HepG2 (cell line): ENCODE results near the gene LRRC45. TPM values are rescaled to one million over a fixed set of nuclear protein-coding genes. Genes with fewer than 3 reads are reported as not detected.

Source experiments
- ADNP ChIP-seq: sonication (generic); formaldehyde crosslinking; IDR thresholded peaks from 2 replicates; pipeline ENCODE4 v1.4.0; 2020; ENCODE audit warnings: missing genetic modification reagents
- BRD4 ChIP-seq: sonication (generic); formaldehyde crosslinking; IDR thresholded peaks from 2 replicates; pipeline ENCODE4 v1.4.0; 2020; ENCODE audit warnings: missing genetic modification reagents
- HDAC6 ChIP-seq: fragments of 200-600 bp; sonication (generic); IDR thresholded peaks from 2 replicates; pipeline ENCODE4 v1.7.0; 2017; ENCODE audit warnings: mild to moderate bottlenecking, antibody characterized with exemption, low read length, low read depth
- JUNB ChIP-seq: sonication (generic); formaldehyde crosslinking; IDR thresholded peaks from 2 replicates; pipeline ENCODE4 v1.8.0; 2022; ENCODE audit warnings: missing genetic modification reagents, mild to moderate bottlenecking, borderline replicate concordance
- KDM6A ChIP-seq: IDR thresholded peaks from 2 replicates; pipeline ENCODE4 v1.6.1; 2016; ENCODE audit warnings: low read depth
- MATR3 ChIP-seq: sonication (generic); formaldehyde crosslinking; IDR thresholded peaks from 2 replicates; pipeline ENCODE4 v1.4.0; 2020; ENCODE audit warnings: missing genetic modification reagents
- MTA3 ChIP-seq: sonication (generic); formaldehyde crosslinking; IDR thresholded peaks from 2 replicates; pipeline ENCODE4 v1.4.0; 2020; ENCODE audit warnings: missing genetic modification reagents
- NCOA2 ChIP-seq: sonication (generic); formaldehyde crosslinking; IDR thresholded peaks from 2 replicates; pipeline ENCODE4 v1.8.0; 2022; ENCODE audit warnings: inconsistent platforms
- PHB2 ChIP-seq: fragments of 450-650 bp; IDR thresholded peaks from 2 replicates; pipeline ENCODE4 v1.6.1; 2018; ENCODE audit not compliant: partially characterized antibody
- RBM22 ChIP-seq: fragments of 200-400 bp; formaldehyde crosslinking; optimal IDR thresholded peaks from 2 replicates; pipeline ENCODE3; 2017; ENCODE audit warnings: mild to moderate bottlenecking, low read length, moderate library complexity
- SMC3 ChIP-seq: IDR thresholded peaks from 2 replicates; pipeline ENCODE4 v1.6.1; 2011; ENCODE audit warnings: low read length, improper control_type of control experiment
- SP5 ChIP-seq: IDR thresholded peaks from 2 replicates; pipeline ENCODE4 v1.6.1; 2016; ENCODE audit warnings: low read depth, borderline replicate concordance
- TFAP4 ChIP-seq: sonication (generic); IDR thresholded peaks from 2 replicates; pipeline ENCODE4 v1.6.1; 2016; ENCODE audit warnings: low read depth, borderline replicate concordance
- TGIF2 ChIP-seq: IDR thresholded peaks from 2 replicates; pipeline ENCODE4 v1.6.1; 2016; ENCODE audit warnings: control low read depth, missing compliant biosample characterization
- ZBTB21 ChIP-seq: sonication (generic); formaldehyde crosslinking; IDR thresholded peaks from 2 replicates; pipeline ENCODE4 v1.4.0; 2020; ENCODE audit warnings: missing genetic modification reagents
- ZBTB3 ChIP-seq: sonication (generic); formaldehyde crosslinking; IDR thresholded peaks from 2 replicates; pipeline ENCODE4 v1.4.0; 2020; ENCODE audit warnings: low read depth, mild to moderate bottlenecking, moderate library complexity, missing genetic modification reagents, borderline replicate concordance
- ZBTB4 ChIP-seq: sonication (generic); formaldehyde crosslinking; IDR thresholded peaks from 2 replicates; pipeline ENCODE4 v1.4.0; 2020; ENCODE audit warnings: missing genetic modification reagents, mild to moderate bottlenecking, borderline replicate concordance
- ZBTB42 ChIP-seq: sonication (generic); formaldehyde crosslinking; IDR thresholded peaks from 2 replicates; pipeline ENCODE4 v1.5.0; 2020; ENCODE audit warnings: mild to moderate bottlenecking, missing genetic modification reagents
- ZBTB8A ChIP-seq: sonication (generic); formaldehyde crosslinking; IDR thresholded peaks from 2 replicates; pipeline ENCODE4 v1.4.0; 2020; ENCODE audit warnings: mild to moderate bottlenecking, low read depth, missing genetic modification reagents, borderline replicate concordance
- ZNF10 ChIP-seq: sonication (generic); formaldehyde crosslinking; IDR thresholded peaks from 2 replicates; pipeline ENCODE4 v1.4.0; 2020; ENCODE audit warnings: mild to moderate bottlenecking, low read depth, missing genetic modification reagents, borderline replicate concordance
- ZNF160 ChIP-seq: sonication (generic); formaldehyde crosslinking; IDR thresholded peaks from 2 replicates; pipeline ENCODE4 v1.8.0; 2022; ENCODE audit warnings: mild to moderate bottlenecking, inconsistent platforms, missing genetic modification reagents
- ZNF33B ChIP-seq: sonication (generic); formaldehyde crosslinking; IDR thresholded peaks from 2 replicates; pipeline ENCODE4 v1.5.1; 2020; ENCODE audit warnings: mild to moderate bottlenecking, missing genetic modification reagents
- ZNF530 ChIP-seq: sonication (generic); formaldehyde crosslinking; IDR thresholded peaks from 2 replicates; pipeline ENCODE4 v1.5.0; 2020; ENCODE audit warnings: low read depth, mild to moderate bottlenecking, missing genetic modification reagents
- ZNF557 ChIP-seq: sonication (generic); formaldehyde crosslinking; IDR thresholded peaks from 2 replicates; pipeline ENCODE4 v1.4.0; 2020; ENCODE audit warnings: missing genetic modification reagents
- ZNF75D ChIP-seq: sonication (generic); formaldehyde crosslinking; IDR thresholded peaks from 2 replicates; pipeline ENCODE4 v1.8.1; 2023; ENCODE audit warnings: missing genetic modification reagents, mild to moderate bottlenecking, borderline replicate concordance
- ZNF772 ChIP-seq: sonication (generic); formaldehyde crosslinking; IDR thresholded peaks from 2 replicates; pipeline ENCODE4 v1.5.0; 2020; ENCODE audit warnings: mild to moderate bottlenecking, missing genetic modification reagents
- ZNF891 ChIP-seq: sonication (generic); formaldehyde crosslinking; IDR thresholded peaks from 2 replicates; pipeline ENCODE4 v1.5.0; 2020; ENCODE audit warnings: mild to moderate bottlenecking, missing genetic modification reagents
- ZSCAN29 ChIP-seq: sonication (generic); formaldehyde crosslinking; conservative IDR thresholded peaks from 2 replicates; pipeline ENCODE4 v1.4.0; 2020; ENCODE audit warnings: mild to moderate bottlenecking, missing genetic modification reagents
- polyA plus RNA-seq, 8 experiments: library from polyadenylated mRNA; depleted of rRNA in 3 of 8; stranded (reverse) in 7 of 8; unstranded in 1 of 8; fragments of >200 nt; fragmentation: Illumina TruSeq in 4 of 8; extraction: Trizol in 4 of 8; gene quantifications; 2 replicates each; pipeline versions ENCODE4 v1.2.1 to v1.2.3, GENCODE V29; 2011 to 2016; ENCODE audit warnings: low read depth in 4 of 8, missing spikeins in 1 of 8, mixed read lengths in 1 of 8; ENCODE audit not compliant: insufficient read depth in 1 of 8
- total RNA-seq, 5 experiments: library from RNA; depleted of rRNA; stranded (reverse); fragments of >200 nt; fragmentation: Illumina TruSeq; extraction: Trizol; gene quantifications; 2 replicates each; pipeline ENCODE4 v1.2.3, GENCODE V29; 2016; ENCODE audit warnings: low read depth in 1 of 5
- TF ChIP-seq, protein P1 (sequence below): IDR thresholded peaks from 2 replicates; pipeline ENCODE4 v1.6.1; 2018; ENCODE audit warnings: missing genetic modification reagents, mild to moderate bottlenecking, missing compliant biosample characterization

LRRC45 gene
- total and polyA plus RNA-seq, 2 of the 13 experiments (the other 11 are each of a cell fraction or from before 2014, with no cell fraction given) = 11.6 to 48.1 TPM

GRCh38 chr17:81977211-81977808, 45.8 kb upstream of the LRRC45 start, which contains the start of gene ASPSCR1 (continued):
- TF ChIP-seq ZNF75D (CRISPR knock-in tag) = no peak
- TF ChIP-seq ZNF557 = no peak
- TF ChIP-seq HDAC6 = no peak
- TF ChIP-seq ADNP (CRISPR knock-in tag) = no peak
- no peak for TF ChIP-seq SMC3
- TF ChIP-seq PHB2 = no peak
- TF ChIP-seq NCOA2 (CRISPR knock-in tag) = peak; percentile 45; the same call in 1 of the 2 replicates
- no peak for TF ChIP-seq TGIF2 (CRISPR knock-in tag)
- no peak for TF ChIP-seq ZBTB21 (CRISPR knock-in tag)
- TF ChIP-seq ZBTB3 = no peak
- TF ChIP-seq ZNF10 (CRISPR knock-in tag) = no peak
- TF ChIP-seq ZNF530 (CRISPR knock-in tag) = no peak
- peak; percentile 78; the same call in 1 of the 2 replicates for TF ChIP-seq ZNF772 (CRISPR knock-in tag)
- no peak for TF ChIP-seq MTA3
- TF ChIP-seq, protein P1, sequence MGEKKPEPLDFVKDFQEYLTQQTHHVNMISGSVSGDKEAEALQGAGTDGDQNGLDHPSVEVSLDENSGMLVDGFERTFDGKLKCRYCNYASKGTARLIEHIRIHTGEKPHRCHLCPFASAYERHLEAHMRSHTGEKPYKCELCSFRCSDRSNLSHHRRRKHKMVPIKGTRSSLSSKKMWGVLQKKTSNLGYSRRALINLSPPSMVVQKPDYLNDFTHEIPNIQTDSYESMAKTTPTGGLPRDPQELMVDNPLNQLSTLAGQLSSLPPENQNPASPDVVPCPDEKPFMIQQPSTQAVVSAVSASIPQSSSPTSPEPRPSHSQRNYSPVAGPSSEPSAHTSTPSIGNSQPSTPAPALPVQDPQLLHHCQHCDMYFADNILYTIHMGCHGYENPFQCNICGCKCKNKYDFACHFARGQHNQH = peak; percentile 56; the same call in 1 of the 2 replicates
- TF ChIP-seq TFAP4 = peak; percentile 24; the same call in 1 of the 2 replicates
- no peak for TF ChIP-seq JUNB
- peak; percentile 89 for TF ChIP-seq SP5 (CRISPR knock-in tag)
- TF ChIP-seq ZNF160 (CRISPR knock-in tag) = 0 out of 2 replicates have a peak, but pooled peaks have one; percentile 33
- no peak for TF ChIP-seq KDM6A
- no peak for TF ChIP-seq MATR3 (CRISPR knock-in tag)
- TF ChIP-seq ZBTB42 (CRISPR knock-in tag) = peak; percentile 26; the same call in 1 of the 2 replicates
- no peak for TF ChIP-seq ZNF891 (CRISPR knock-in tag)
- no peak for TF ChIP-seq ZBTB4
- TF ChIP-seq ZBTB8A (CRISPR knock-in tag) = no peak
- TF ChIP-seq BRD4 = peak; percentile 89
- TF ChIP-seq ZNF33B (CRISPR knock-in tag) = no peak
- TF ChIP-seq RBM22 = no peak
- no peak for TF ChIP-seq ZSCAN29 (CRISPR knock-in tag)
